Measurements from ENCODE around the gene ZSWIM5. TPM values are rescaled to one million over a fixed set of nuclear protein-coding genes. Genes with fewer than 3 reads are reported as not detected.

ZSWIM5 gene
- total and polyA plus RNA-seq, 2 of the 8 experiments (the other 6 are each of a cell fraction or from before 2014, with no cell fraction given), result 2.5 to 3.9 TPM

DNA sequence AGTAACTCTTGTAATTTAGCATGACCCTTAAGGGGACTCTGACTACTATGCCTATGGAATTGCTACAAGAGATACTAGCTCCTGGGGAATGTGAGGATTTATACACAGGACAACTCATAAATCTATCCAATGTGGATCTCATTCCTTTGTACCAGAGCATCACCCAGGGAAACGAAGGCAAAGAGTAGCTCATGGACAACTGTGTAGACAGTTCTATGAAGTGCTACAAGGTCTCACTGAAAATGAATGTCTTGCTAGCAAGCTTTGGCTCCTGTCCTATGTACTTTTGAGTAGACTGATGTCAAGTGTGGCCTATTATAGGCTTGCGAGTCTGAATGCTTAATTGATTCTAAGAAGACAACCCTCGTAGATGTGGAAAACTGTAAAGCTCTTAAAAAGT is 93.7 kb downstream of the ZSWIM5 start:
- peaks cover 0 to 1% (median 0%) of the 10 kb centered on the region in 4 experiments; a peak in 1 of 7 replicates for H3K27me3 ChIP-seq (replicated peaks in 1 of 4; ENCODE audit: control insufficient read depth in 3 of 4, extremely low read depth in 1 of 4, insufficient read depth in 3 of 4, low read length in 3 of 4)
- no peak overlapping the region for H3K9ac ChIP-seq (replicated peaks in 1 of 4; ENCODE audit: extremely low read depth in 1 of 4, low read depth in 3 of 4, low read length in 3 of 4)
- H2BK20ac ChIP-seq (ENCODE audit: low read length), result no peak overlapping the region
- FAIRE-seq, result no peak
- H3K14ac ChIP-seq (ENCODE audit: insufficient read length), result no peak overlapping the region
- no peaks in the 10 kb centered on the region; a peak in 1 of 7 replicates for H3K4me1 ChIP-seq (replicated peaks in 1 of 4; ENCODE audit: control insufficient read depth in 3 of 4, insufficient read depth in 4 of 4, low read length in 3 of 4)
- no peaks in the 10 kb centered on the region for H3K23me2 ChIP-seq (ENCODE audit: low read depth, low read length)
- no peaks in the 10 kb centered on the region for H3K79me1 ChIP-seq (ENCODE audit: low read depth, low read length)
- H2BK120ac ChIP-seq (replicated peaks; ENCODE audit: low read depth, low read length), result no peak overlapping the region
- H3K4me2 ChIP-seq (ENCODE audit: insufficient read depth in 1 of 2, low read depth in 2 of 2, low read length in 2 of 2), result no peak overlapping the region
- H4K20me1 ChIP-seq (replicated peaks in 1 of 2; ENCODE audit: control insufficient read depth in 1 of 2, insufficient read depth in 2 of 2, low read length in 2 of 2), result no peaks in the 10 kb centered on the region
- no peak overlapping the region for H3K27ac ChIP-seq (ENCODE audit: low read depth, low read length)
- no peak overlapping the region for H4K8ac ChIP-seq (ENCODE audit: extremely low read depth, insufficient read depth, low read length)
- no peak overlapping the region for H2BK12ac ChIP-seq (ENCODE audit: low read depth, low read length)
- 97% methylated on average over 3 of the region's 3 CpGs; no CpG with 5 or more reads in 1 of the 2 experiments for WGBS, 2 experiments (ENCODE audit: extremely low coverage in 1 of 2, insufficient coverage in 1 of 2, insufficient read length in 1 of 2, insufficient replicate concordance in 2 of 2, low coverage in 1 of 2, low lambda C conversion rate in 2 of 2, missing lambda C conversion rate in 1 of 2)
- no peak for DNase-seq (ENCODE audit: low read depth in 1 of 2, low spot score in 2 of 2)
- H4K91ac ChIP-seq (replicated peaks; ENCODE audit: insufficient read length, low read length), result no peak overlapping the region
- no peak overlapping the region for H3K18ac ChIP-seq (ENCODE audit: extremely low read depth, low read length)
- ChIA-PET POLR2A (ENCODE audit: partially characterized antibody) (interaction anchor here (1.1 kb wide), 1 partner anchor 293 kb away, joined by 3 read pairs; no protein-coding TSS in a partner anchor), CTCF (ENCODE audit: partially characterized antibody) (interaction anchor here (1.0 kb wide), 1 partner anchor 29 kb away, joined by 3 read pairs; no protein-coding TSS in a partner anchor)
- H2AFZ ChIP-seq (ENCODE audit: low read length), result no peak overlapping the region
- H3K9me3 ChIP-seq (ENCODE audit: insufficient read depth in 2 of 2, low read depth in 1 of 2, low read length in 1 of 2), result peaks cover 9 to 11% of the 10 kb centered on the region in 2 experiments; a peak in 1 of 4 replicates
- H3K4ac ChIP-seq (replicated peaks; ENCODE audit: insufficient read length, low read depth, low read length), result no peak overlapping the region
- no peak overlapping the region for H4K5ac ChIP-seq (ENCODE audit: insufficient read length, low read depth, low read length)
- no peak overlapping the region for H3K4me3 ChIP-seq (ENCODE audit: extremely low read depth in 1 of 4, insufficient read depth in 2 of 4, low read depth in 3 of 4, low read length in 4 of 4)
- no peak overlapping the region for H2AK5ac ChIP-seq (ENCODE audit: low read depth, low read length)
- H3K23ac ChIP-seq (ENCODE audit: insufficient read length), result no peak overlapping the region
- H2BK5ac ChIP-seq (ENCODE audit: low read depth, low read length), result no peak overlapping the region
- no peak overlapping the region for H2BK15ac ChIP-seq (ENCODE audit: low read length)
- no peak for TF ChIP-seq NRF1 (IDR thresholded peaks at IDR 0.05; ENCODE audit: low read depth, low read length)
- H3K56ac ChIP-seq (replicated peaks; ENCODE audit: insufficient read length, low read depth, low read length), result no peak overlapping the region
- H3K79me2 ChIP-seq (ENCODE audit: control insufficient read depth in 1 of 2, insufficient read depth in 2 of 2, low read length in 2 of 2), result no peaks in the 10 kb centered on the region
- H3K36me3 ChIP-seq (ENCODE audit: control insufficient read depth in 2 of 4, insufficient read depth in 4 of 4, low read length in 3 of 4), result no peaks in the 10 kb centered on the region; a peak in 1 of 8 replicates
